OCI-LY7 (cell line): ENCODE data around the gene DNAJC3. TPM values are rescaled to one million over a fixed set of nuclear protein-coding genes. Genes with fewer than 3 reads are reported as not detected.

ENCODE experiments used
- BruUV-seq: library from RNA; stranded (reverse); fragments of 400-500 nt; replicated peaks from 2 replicates; lab custom pipeline; 2021; lab: Mats Ljungman, UMichigan
- CTCF ChIA-PET: fragments of 300-600 bp; sonication (Branson Sonifier 250); formaldehyde crosslinking; loops from one replicate; lab custom pipeline; 2022; ENCODE audit warnings: antibody characterized with exemption; ENCODE audit not compliant: unreplicated experiment; lab: Charles Lee
- POLR2A ChIA-PET: fragments of 300-600 bp; sonication (Branson Sonifier 250); formaldehyde crosslinking; loops from one replicate; lab custom pipeline; 2022; ENCODE audit warnings: antibody characterized with exemption; lab: Charles Lee
- DNase-seq: peaks from one replicate; pipeline ENCODE4 v3.0.0-alpha.2; 2015; ENCODE audit warnings: low spot score
- H2AFZ ChIP-seq: fragments of 200-600 bp; sonication (generic), shearing (Covaris generic); 2 replicates; pipeline ENCODE4 v1.6.1; 2014; ENCODE audit warnings: mild to moderate bottlenecking, antibody characterized with exemption, low read length, moderate library complexity
- H3K27ac ChIP-seq: fragments of 200-600 bp; sonication (generic); 2 replicates; pipeline ENCODE4 v1.5.1; 2014; ENCODE audit warnings: mixed run types, low read depth, mild to moderate bottlenecking, moderate library complexity, low read length, inconsistent platforms; ENCODE audit not compliant: poor library complexity, severe bottlenecking
- H3K36me3 ChIP-seq: fragments of 200-600 bp; sonication (generic); 2 replicates; pipeline ENCODE4 v1.6.1; 2014; ENCODE audit warnings: mild to moderate bottlenecking, antibody characterized with exemption, low read length, moderate library complexity, mixed read lengths; ENCODE audit not compliant: insufficient read depth
- H3K4me1 ChIP-seq: fragments of 200-600 bp; sonication (generic); 2 replicates; pipeline ENCODE4 v1.5.1; 2014; ENCODE audit warnings: mild to moderate bottlenecking, low read length; ENCODE audit not compliant: insufficient read depth, poor library complexity, severe bottlenecking
- H3K4me2 ChIP-seq: fragments of 200-600 bp; sonication (generic); 2 replicates; pipeline ENCODE4 v1.6.1; 2014; ENCODE audit warnings: mild to moderate bottlenecking, low read length
- H3K4me3 ChIP-seq: fragments of 200-600 bp; sonication (generic); 2 replicates; pipeline ENCODE4 v1.5.1; 2014; ENCODE audit warnings: mild to moderate bottlenecking, low read depth, low read length; ENCODE audit not compliant: poor library complexity, severe bottlenecking
- H3K79me2 ChIP-seq: fragments of 200-600 bp; sonication (generic); 2 replicates; pipeline ENCODE4 v1.6.1; 2016; ENCODE audit warnings: low read depth, mild to moderate bottlenecking, low read length, moderate library complexity, mixed read lengths; ENCODE audit not compliant: insufficient read depth
- H3K9me2 ChIP-seq: fragments of 200-600 bp; sonication (generic); 2 replicates; pipeline ENCODE4 v1.6.1; 2016; ENCODE audit warnings: mild to moderate bottlenecking, low read length, mixed read lengths; ENCODE audit not compliant: insufficient read depth
- H3K9me3 ChIP-seq: fragments of 200-600 bp; sonication (generic); 2 replicates; pipeline ENCODE4 v1.6.1; 2014; ENCODE audit warnings: mild to moderate bottlenecking, mixed run types, low read length, mixed read lengths
- H4K20me1 ChIP-seq: fragments of 200-600 bp; sonication (generic); 2 replicates; pipeline ENCODE4 v1.6.1; 2014; ENCODE audit warnings: mild to moderate bottlenecking, antibody characterized with exemption, low read length, moderate library complexity, mixed read lengths; ENCODE audit not compliant: insufficient read depth
- CTCF ChIP-seq: fragments of 200-600 bp; sonication (generic); conservative IDR thresholded peaks from 2 replicates; pipeline ENCODE4 v1.5.1; 2014; ENCODE audit warnings: mild to moderate bottlenecking, antibody characterized with exemption, low read length, moderate library complexity, mixed read lengths
- EZH2phosphoT487 ChIP-seq: fragments of 200-600 bp; sonication (generic); IDR thresholded peaks from 2 replicates; pipeline ENCODE4 v1.6.1; 2018; ENCODE audit warnings: low read depth, borderline replicate concordance, mild to moderate bottlenecking, mixed run types, antibody characterized with exemption, low read length, moderate library complexity, mixed read lengths
- intact Hi-C: fragments of 100-400 bp; cut with micrococcal nuclease; formaldehyde crosslinking; loops from one replicate; pipeline ENCODE4 v1.10.0; 2022; ENCODE audit not compliant: unreplicated experiment
- total RNA-seq, 2 experiments: library from RNA; depleted of rRNA in 1 of 2; stranded (reverse); fragments of >200 nt in 1 of 2; shearing (Covaris generic) in 1 of 2; gene quantifications; 2 replicates each; pipeline ENCODE4 v1.2.3, GENCODE V29; 2014 to 2022

DNAJC3 gene
- total RNA-seq, 2 experiments from 2014 or later, result 5.4 to 11.1 TPM

GRCh38 chr13:95797016-95797415, 120.1 kb downstream of the DNAJC3 start:
- H3K79me2 ChIP-seq, result no peaks in the 10 kb centered on the region
- H3K36me3 ChIP-seq, result no peaks in the 10 kb centered on the region
- H3K9me2 ChIP-seq, result no peaks in the 10 kb centered on the region
- no peaks in the 10 kb centered on the region for H3K9me3 ChIP-seq
- no peak overlapping the region for H3K27ac ChIP-seq
- no peaks in the 10 kb centered on the region for H3K4me1 ChIP-seq
- TF ChIP-seq EZH2phosphoT487 (no peak), CTCF (no peak)
- CTCF ChIA-PET, result no interaction called here
- no peak overlapping the region for H3K4me3 ChIP-seq
- H4K20me1 ChIP-seq, result no peaks in the 10 kb centered on the region
- H3K4me2 ChIP-seq, result no peak overlapping the region
- no peak for DNase-seq
- H2AFZ ChIP-seq, result no peak overlapping the region
- POLR2A ChIA-PET, result no interaction called here
- BruUV-seq, result no TSS peak
- intact Hi-C loops, result no loop called here

GRCh38 chr13:95800436-95800835, 123.5 kb downstream of the DNAJC3 start:
- no peak overlapping the region for H3K27ac ChIP-seq
- no peaks in the 10 kb centered on the region for H3K4me1 ChIP-seq
- no peaks in the 10 kb centered on the region for H3K36me3 ChIP-seq
- ChIA-PET CTCF (no interaction called here), POLR2A (interaction anchor here (1.1 kb wide), 1 partner anchor 22 kb away, joined by 3 read pairs; no protein-coding TSS in a partner anchor)
- no peak overlapping the region for H2AFZ ChIP-seq
- no peaks in the 10 kb centered on the region for H3K9me2 ChIP-seq
- H4K20me1 ChIP-seq, result no peaks in the 10 kb centered on the region
- no peak overlapping the region for H3K4me2 ChIP-seq
- TF ChIP-seq CTCF (no peak), EZH2phosphoT487 (no peak)
- intact Hi-C loops, result no loop called here
- BruUV-seq, result no TSS peak
- H3K79me2 ChIP-seq, result no peaks in the 10 kb centered on the region
- H3K4me3 ChIP-seq, result no peak overlapping the region
- no peak for DNase-seq
- no peaks in the 10 kb centered on the region for H3K9me3 ChIP-seq

- Histone ChIP-seq H3K36me3 (no peaks in the 10 kb centered on the region), H3K4me3 (no peak overlapping the region), H3K4me1 (no peaks in the 10 kb centered on the region), H3K79me2 (no peaks in the 10 kb centered on the region), H4K20me1 (no peaks in the 10 kb centered on the region), H3K4me2 (no peak overlapping the region), H3K27ac (no peak overlapping the region), H3K9me3 (no peaks in the 10 kb centered on the region), H3K9me2 (no peaks in the 10 kb centered on the region), H2AFZ (no peak overlapping the region)
- ChIA-PET POLR2A (interaction anchor here (1.5 kb wide), 1 partner anchor 24 kb away, joined by 5 read pairs; no protein-coding TSS in a partner anchor), CTCF (no interaction called here)
- no TSS peak for BruUV-seq
- intact Hi-C loops, result no loop called here
- TF ChIP-seq CTCF (no peak), EZH2phosphoT487 (no peak)
- no peak for DNase-seq
Measured at GRCh38 chr13:95801825-95802224, 124.9 kb downstream of the DNAJC3 start.
